CD4-positive, alpha-beta T cell treated with Interleukin-2 at 100 ng/mL for 4 hours (primary cell): Measurements from ENCODE around the gene PDE6B.
"Not testable (repeated sequence)": the region's sequence is repeated elsewhere in the genome, so short reads cannot be mapped to it uniquely, and the experiment has no call there.

ENCODE experiments used
- DNase-seq: peaks from one replicate; pipeline ENCODE4 v3.0.0-alpha.2; 2020; ENCODE audit warnings: low spot score

The PDE6B gene

DNA sequence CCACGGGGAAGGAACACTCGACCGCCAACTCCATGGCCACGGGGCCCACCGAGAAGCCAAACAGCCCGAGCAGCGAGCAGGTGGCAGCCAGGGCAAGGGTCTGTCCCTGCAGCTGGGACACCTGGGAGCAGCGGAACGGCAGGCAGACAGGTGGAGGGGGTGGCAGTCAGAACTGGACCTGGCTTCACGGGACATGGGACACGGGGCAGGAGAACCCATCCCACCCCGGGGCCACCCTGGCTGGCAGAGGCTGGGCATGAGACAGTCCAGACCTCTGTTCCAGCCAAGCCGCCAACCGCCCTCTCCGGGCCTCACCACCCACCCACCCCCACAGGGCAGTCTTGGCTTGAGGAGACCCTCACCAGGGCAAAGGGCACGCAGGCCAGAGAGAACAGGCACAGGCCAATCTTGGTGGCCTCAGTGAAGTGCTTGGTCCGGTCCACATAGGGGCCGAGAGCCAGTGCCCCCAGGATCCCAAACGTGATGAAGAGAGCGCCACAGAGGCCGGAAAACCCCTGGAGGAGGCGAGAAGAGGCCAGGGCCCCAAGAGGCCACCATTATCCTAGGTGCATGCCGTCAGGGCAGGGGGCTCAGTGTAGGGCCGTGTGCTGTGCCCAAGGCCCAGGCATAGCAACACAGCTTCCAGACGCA, 58.0 kb downstream of the PDE6B start:
- no peak for DNase-seq

GRCh38 chr4:683982-684622, 58.7 kb downstream of the PDE6B start:
- DNase-seq: peak; percentile 27

- DNase-seq: no peak
These were observed 59.4 kb downstream of the PDE6B start for GRCh38 chr4:684623-685327.

DNA sequence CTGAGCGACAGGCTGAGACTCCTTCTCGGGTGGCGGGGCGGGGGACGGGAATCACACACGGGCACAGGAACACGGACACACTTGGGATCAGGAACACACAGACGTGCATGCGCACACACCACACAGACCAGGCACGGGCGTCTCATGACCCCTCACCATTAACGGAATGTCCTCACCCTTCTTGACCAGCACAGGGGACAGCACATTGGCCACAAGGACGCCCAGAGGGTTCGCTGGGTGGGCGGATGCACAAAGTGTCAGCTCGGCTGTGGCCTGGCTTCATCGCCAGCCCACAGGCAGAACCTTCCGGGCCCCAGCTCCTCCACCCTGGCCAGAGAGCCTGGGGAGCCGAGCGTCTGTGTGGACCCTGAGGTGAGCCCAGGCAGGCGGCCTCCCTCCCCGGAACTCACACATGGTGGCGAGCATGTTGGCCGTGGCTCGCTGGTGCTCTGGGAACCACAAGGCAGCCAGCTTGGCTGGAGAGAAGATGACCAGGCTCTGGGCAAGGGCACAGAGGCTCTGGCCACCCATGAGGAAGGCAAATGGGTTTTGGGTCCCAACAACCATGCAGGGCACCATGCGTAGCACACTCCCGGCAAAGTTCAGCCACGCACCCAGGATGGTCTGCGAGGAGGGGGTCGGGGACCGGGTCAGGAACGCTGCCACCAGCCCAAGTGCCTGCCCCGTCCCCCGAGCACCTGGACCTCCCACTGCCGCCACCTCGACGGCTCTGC, 60.5 kb downstream of the PDE6B start:
- no peak for DNase-seq

DNA sequence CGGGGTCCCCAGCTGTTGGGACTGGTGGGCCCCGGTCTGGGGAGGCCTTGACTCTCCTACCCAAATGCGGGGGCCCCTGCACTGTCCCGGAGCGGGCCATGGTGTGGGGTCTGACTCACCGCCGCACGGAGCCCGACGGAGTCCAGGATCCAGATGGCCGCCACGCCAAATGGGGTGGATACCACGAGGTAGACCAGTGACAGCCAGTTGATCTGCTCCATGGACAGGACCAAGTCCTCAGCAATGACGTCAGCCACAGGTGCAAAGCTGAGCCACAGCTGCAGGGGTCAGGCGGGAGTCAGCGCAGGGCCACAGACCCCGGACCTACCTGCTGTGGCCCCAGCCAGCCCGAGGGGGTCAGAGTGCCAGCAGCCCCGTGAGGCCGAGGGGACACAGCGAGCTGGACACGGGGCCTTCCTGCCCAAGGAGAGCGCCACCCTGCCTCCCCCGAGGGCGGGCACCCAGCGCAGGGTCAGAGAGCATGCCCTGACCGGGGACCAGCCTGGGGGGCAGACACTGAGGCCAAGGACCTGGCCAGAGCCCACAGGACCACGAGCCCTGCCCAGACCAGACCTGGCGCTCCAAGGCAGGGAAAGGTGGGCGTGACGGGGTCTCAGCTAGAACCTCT, 61.2 kb downstream of the PDE6B start:
- no peak for DNase-seq

GRCh38 chr4:687048-687970, 61.9 kb downstream of the PDE6B start:
- no peak for DNase-seq

- DNase-seq: no peak
These were observed 62.8 kb downstream of the PDE6B start for GRCh38 chr4:687971-688853.

DNA sequence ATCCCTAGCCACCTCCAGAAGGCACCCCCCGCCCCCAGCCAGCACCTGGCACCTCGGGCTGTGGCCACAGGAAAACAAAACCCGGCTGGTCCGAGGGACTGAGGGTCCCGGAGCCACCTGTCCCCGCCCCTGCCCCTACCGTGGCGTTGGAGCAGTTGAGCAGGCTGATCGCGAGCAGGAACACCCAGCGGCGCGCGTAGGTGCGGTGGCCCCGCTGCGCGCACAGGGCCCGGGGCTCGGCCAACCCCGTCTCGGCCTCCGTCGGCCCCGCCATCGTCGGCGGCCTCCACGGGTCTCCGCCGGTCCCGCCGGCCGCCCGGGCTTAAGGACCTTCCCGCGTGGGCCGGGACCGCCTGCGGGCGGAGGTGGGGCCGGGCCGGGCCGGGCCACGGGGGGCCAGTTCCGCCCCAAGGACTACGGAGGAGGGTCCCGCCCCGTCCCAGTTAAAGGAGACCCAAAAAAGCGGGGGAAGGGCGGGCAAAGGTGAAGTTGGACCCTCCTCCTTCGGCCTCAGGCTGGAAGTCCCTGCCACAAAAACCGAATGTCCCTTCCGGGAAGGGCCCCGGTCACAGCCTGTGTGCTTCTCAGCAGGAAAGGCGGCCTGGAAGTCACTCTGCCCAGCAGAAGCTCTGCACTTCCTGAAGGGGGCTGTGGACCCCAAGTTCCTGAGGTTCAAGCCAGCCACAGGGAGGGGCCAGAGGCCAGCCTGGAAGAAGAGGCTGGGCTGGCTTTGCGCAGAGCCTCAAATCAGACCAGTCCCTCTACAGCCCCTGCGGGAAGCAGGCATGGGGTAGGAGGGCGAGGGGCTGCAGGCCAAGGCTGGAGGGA, 63.7 kb downstream of the PDE6B start, which contains the start of gene SLC49A3:
SLC49A3 (minus strand) TSS at position 298 of the 828 bp plus-strand sequence; CDS start at position 274, 24 bp downstream.
- no peak for DNase-seq

DNA sequence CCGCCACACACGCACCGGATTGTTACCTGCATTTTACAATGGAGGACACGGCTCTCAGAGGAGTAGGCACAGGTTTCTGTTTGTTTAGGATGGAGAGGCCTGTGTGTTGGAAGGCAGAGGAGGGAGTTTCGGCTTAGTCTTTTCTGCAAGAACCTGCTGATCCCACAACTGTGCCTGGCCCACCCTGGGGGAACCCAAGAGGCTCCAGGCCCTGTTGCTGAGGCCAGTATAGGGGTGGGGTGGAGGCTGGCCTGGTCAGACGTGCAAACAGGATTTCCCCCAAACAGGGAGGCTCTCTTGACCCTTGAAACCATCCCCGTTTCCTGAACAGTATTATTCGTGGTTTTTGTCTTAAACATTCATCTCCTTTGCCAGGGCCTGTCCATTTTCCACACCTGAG, 64.3 kb downstream of the PDE6B start:
- DNase-seq: no peak

- DNase-seq: no peak
These were observed 67.6 kb downstream of the PDE6B start for GRCh38 chr4:692771-693554.

DNA sequence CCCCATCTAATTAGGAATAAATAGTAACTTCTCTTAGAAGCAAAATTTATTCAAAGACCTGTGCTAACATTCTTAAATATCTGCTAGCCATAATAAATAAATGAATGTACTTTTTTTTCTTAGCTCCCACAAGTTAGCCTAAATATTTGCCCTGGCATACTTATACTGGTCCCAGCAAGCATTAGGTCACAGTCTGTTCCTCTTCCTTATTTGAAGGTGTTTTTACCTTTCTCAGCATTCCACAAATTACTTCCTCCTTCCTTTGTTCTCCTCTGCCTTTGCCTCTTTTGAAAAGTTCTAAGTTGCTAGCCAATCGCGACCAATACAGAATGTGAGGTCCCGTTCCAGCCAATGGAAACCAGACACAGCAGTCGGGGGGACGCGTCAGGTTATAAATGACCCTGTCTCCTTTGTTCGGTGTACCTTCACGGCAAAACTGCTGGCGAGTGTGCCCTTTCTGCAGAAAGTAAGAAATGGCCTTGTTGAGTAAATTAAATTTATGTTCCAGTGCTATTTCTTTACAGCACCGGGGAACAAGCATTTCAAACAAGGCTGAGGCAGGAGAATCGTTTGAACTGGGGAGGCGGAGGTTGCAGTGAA, 69.1 kb downstream of the PDE6B start:
- DNase-seq: not testable (repeated sequence)

DNA sequence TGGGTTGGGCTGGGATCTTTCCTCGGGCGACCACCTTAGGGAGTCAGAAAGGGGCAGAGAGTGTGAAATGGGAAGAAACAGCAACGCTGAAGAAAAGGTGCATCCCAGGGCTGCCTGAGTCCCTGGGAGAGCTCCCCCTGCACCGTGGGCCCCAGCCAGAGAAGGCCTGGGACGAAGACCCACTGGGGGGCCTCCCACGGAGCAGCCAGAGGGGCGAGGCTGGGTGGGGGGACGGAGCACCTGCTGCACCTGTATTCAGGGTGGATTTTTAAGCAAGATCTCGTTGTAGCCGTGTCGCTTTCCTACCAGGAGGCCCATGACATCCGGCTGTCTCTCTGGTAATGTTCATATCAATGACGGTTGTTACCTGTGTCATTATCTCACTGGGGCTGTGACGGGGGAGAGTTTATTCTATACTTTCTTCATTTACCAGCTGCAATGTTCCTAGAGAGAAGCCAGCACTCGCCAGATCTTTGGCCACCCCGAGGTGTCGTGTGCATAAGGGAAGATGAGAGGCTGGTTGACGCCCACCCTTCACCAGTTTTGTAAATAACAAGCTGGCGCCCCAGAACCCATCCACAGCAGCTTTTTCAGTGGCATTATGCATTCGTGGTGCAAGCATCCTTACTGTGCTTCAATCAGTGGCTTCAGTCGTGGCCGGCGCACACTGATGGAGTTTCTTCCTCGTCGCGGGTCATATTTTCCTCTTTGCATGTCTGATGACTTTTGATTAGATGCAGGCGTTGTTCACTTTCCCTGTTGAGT, 74.6 kb downstream of the PDE6B start:
- DNase-seq: no peak

- no peak for DNase-seq
These were observed 75.4 kb downstream of the PDE6B start for GRCh38 chr4:700587-701264.

DNA sequence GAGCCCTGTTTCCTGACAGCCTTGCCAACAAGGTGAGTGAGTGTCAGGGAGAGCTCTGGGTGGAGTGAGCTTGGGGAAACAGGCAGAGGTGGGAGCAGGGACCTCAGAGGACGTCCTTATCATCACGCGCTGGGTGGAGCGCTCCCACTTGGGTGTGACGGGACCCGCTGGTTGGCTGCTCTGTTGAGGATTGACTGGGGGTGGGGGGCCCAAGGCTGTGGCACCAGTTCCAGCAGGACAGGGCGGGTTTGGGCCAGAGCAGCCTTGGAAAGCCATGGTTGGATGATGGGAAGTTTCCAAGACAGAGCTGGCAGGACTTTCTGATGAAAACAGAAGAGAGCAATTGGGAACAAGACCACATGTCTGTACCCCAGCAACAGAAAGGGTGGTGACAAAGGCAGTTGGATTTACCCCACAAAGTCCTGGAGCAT, 77.3 kb downstream of the PDE6B start:
- DNase-seq: no peak

GRCh38 chr4:703336-704197, 78.2 kb downstream of the PDE6B start:
- DNase-seq: no peak
